D341Med (cell line): ENCODE measurements around the gene ADCY5.

Experiments used
- DNase-seq: peaks from one replicate; pipeline ENCODE4 v3.0.0; 2012; ENCODE audit warnings: low spot score

ADCY5 gene

DNA sequence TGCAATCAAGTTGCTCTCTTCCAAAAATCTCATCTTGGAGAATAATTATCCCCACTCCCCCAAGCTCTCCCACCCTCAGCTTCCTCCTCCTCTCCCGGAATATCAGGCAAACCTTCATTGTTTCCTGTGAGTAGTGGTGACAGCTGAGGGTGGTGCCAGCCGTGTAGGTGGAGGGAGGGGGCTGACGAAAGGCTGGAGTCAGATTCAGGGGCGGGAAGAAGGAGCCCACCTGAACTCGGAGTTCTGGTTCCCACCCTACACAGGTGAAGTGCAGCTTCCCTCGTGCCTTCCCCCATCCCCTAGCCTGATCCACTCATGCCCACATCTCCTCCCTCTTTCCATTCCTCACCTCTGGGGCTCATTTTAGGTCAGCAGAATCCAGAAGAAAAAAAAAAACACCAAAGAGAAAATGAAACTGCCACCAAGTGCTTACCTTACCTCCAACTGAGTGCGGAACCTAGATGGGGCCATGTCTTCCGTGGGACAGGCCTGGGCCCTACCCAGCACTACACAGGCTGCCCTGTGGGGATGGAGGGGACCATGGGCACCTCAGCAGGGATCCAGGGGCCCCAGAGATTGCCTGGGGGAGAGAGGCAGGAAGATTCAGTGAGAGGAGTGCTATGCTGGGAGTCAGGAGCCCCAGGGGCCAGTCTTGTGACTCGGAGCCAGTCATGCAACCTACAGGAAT lies 81.3 kb downstream of the ADCY5 start:
- no peak for DNase-seq

DNA sequence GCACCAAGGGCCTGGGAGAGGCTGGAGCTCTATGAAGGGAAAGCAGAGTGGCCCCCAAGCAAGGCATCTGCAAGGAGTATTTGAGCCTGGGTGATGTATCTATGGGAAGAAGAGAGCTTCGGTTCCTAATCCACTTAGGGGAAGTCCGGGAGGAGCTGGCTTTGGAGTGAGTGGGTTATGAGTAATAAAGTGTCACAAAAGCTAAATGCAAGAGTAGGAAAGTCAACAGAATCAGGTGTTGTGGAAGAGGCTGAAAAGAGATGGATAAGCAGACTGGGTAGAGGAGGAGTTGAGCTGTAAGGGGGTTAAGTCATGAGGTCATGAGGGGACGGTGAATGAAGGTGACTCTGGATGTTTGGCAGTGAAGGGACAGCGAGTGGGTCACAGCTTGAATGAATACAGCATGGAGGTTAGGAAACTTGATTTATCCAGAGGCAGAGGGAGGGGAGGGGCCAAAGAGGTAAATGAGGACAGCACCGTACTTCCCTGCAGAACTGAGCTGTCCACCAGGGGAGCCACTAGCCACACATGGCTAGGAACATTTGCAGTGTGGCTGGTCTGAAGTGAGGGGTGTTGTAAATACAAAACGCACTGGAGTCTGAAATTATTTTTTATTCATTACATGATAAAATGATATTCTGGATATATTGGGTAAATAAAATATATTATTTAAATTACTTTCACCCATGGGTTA lies 83.3 kb downstream of the ADCY5 start:
- DNase-seq, result no peak

DNA sequence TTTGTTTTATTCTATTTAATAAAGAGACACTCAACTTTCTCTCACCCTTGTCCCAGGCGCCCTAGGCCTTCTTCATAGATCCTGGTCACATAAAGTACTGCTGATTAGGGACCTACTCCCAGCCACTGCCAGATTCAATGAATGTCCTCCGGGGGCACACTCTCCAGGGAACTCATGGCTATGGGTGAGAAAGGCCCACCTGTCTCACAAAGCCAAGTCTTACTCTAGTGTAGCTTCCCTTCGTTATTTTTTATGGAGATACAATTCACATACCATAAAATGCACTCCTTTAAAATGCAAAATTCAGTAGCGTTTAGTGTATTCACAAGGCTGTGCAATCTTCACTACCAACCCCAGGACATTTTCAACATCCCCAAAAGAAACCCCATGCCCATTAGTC lies 87.8 kb downstream of the ADCY5 start:
- no peak for DNase-seq

DNA sequence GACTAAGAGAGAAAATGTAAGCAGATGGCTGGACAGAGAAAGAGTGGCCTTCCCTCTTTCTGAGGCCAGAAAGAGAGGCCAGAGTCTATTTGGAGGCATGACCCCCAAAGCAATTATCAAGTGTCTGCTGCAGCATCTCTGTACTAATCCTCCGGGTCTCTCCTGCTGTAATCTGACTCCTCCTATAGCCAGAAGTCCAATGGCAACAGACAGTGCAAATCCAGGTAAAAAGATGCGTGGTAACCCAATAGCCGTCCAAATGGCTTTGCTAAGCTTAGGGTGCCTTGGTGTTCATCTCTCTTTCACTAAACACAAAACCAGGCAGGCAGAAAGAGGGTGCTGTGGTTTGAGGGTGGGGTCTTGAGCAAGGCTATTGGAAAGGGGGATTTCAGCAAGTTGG lies 91.6 kb downstream of the ADCY5 start:
- DNase-seq, result no peak

DNA sequence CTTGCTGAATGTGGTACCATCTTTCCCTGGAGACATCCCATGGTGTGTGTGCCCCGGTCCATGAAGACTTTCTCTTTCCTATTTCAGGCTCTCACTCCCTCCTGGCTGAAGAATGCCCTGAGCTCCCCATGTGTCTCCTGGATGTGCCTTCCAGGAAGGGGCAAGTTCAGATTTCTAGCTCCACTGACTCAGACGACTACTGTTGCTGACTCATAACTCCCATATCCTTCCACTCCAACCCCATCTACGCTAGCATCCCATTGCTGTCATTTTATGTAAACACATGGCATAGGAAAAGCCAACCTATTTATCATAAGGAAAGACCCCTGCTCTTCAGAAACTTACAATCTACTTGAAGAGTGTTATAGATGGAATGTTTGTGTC lies 95.0 kb downstream of the ADCY5 start:
- DNase-seq, result no peak

GRCh38 chr3:123353227-123353849 lies 95.6 kb downstream of the ADCY5 start:
- DNase-seq, result no peak

DNA sequence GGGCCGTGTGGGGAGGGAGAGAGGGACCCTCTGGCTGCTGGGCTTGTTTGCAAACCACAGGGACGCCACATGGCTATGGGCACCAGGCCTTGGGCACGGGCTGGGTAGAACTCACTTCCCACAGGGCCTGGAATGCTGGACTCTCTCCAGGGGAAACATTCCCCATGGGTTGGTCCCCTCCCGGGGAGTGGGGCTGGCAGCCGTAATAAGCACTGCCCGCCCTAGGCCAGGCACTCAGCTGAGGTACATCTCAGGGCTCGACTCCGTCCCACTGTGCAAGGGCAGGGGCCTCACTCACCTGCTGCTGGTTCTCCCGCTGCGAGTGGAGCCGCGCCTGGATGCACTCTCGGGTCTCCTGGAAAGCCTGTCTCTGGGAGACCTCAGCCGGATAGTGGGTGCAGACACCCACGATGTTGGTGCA lies 96.7 kb downstream of the ADCY5 start:
- no peak for DNase-seq

DNA sequence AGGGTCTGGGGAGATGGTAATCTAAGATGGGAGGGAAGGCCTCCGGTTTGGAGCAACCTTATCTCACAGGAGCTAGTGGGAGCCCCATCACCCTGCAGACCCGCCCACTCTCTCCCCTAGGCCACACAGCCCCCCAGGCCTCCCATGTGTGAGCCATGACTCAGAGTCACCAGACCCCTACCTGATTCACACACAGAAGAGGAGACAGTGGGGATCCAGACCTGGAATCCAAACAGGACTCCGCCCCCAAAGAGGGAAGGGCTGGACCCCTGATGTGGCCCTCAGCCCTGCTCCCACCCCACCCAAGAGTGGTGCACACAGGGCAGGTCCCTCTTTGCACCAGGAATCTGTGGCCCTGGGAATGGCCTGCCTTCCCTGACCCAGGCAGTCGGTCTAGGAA lies 97.4 kb downstream of the ADCY5 start:
- no peak for DNase-seq

DNA sequence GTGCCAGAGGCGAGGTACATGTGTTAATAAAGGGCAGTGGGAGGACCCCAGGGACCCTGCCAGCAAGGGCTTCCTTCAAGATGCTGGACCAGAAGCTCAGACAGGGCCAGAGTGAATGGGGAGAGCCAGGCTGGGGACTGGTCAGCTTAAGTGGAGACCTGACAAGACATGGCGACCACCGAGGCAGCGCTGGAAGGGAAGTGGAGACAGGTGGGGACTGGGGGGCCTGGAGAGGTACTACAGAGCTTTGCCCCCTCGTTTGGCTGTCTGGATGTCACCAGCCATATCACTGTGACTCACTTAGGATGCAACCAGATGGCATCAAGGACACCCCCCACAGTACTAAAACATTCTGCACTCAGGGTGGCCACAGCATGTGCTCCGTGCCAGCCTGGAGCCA lies 97.9 kb downstream of the ADCY5 start:
- no peak for DNase-seq

GRCh38 chr3:123349566-123350435 lies 99.1 kb downstream of the ADCY5 start:
- DNase-seq, result no peak

DNA sequence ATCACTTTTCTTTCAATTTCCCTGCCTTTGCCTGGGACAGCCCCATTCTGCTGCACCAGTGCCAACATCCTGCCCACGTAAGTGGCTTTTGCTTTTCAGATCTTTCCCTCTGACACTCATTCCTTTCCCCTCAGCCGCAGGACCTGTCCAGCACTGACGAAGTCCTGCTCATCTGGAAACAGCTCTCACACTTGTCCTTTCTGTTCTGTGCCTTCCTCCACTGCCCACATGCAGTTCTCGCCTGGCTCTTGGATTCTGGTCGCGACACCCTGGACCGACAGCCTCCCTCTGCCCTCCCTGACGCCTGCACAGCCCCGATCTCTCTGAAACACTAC lies 99.7 kb downstream of the ADCY5 start:
- no peak for DNase-seq

- no peak for DNase-seq
These were observed 100.3 kb downstream of the ADCY5 start for GRCh38 chr3:123348471-123349200.

DNA sequence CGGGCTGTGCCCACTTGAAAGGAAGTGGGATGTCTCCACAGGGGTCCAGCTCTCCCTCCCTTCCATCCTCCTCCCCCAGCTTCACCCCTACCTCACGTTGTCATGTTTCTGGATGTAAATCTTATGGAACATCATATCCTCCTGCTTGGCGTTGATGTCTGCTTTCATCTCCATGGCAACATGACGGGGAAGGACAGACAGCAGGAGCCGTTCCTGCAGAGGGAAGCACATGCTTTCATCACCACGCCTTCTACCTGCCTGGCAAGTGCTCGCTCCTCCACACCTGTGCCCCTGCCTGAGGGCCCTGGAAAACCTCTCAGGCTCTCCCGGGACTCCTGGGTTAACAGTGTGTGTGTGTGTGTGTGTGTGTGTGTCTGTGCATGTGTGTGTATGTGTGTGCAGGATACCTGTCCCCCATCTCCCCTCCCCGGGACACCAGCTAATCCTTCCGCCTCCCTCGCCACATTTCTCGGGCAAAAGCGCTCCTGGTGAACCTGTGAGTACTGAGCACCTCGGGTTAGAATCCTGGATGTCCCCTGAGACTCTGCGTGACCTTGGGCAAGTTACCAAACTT lies 101.1 kb downstream of the ADCY5 start:
- no peak for DNase-seq

DNA sequence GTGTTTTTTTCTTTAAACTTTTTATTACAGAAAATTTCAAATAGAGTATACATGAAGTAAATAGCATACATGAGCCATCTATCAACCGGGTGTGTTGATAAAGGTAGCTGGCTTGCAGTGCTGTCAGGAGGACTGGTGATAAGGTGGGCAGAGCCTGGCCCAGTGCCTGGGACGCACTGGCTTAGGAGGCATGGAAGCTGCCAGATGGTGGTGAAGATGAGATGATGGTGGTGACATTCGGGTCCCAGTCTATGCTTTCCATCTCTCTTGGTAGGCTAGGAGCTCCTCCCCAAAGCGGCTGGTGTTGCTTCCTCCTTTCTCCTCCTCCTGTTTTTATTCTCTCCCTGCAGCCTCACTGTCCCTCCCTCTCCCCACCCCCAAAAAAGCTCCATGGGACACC lies 101.7 kb downstream of the ADCY5 start:
- DNase-seq, result no peak

DNA sequence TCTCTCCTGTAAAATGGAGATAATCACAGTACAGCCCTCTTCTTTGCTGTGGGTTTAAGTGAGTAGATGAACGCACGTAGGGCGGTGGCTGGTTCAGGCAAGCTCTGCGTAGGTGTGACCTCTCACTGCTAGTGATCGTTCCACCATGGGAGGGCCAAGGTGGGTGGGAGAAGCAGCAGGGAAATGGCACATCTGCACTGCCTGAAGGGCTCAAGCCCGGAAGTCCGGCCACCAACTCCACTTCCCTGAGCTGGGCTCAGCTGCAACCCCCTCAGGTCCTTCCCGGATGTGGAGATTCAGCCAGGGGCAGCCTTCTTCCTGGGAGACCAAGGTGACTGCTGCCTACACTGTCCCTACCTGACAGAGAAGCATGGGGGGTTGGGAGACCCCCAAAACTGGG lies 102.9 kb downstream of the ADCY5 start:
- DNase-seq, result no peak

- DNase-seq, result no peak
These were observed 103.8 kb downstream of the ADCY5 start for GRCh38 chr3:123344907-123345594.

DNA sequence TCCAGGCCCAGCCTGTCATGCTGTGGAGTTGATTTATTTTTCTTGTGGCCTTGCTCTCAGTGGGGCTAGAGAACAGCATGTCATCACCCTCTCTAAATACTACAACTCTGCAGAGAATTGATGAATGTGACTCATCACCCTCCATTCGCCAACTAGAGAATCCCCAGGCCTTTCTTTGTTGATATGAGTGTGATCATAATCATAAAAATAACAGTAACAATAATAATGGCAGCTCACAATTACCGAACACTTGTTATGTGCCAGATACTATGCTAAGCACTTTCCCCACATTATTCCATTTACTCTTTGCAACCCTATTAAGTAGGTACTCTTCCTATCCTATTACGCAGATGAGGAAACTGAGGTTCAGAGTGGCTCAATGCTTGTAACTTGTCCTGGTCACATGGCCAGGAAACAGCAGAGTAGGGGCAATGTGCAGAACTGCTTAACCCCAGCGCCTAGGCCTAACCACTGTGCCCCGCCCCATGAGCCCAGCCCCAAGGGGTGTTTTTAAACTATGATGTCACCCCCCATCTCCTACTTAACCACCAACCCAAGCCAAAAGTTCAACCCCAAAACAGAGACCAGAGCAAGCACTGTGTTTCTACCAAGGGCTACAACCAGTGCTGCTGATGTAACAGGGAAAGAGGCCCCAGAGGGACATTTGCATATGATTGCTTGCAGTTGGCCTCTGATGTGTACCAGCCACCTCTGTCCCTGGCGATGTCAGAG lies 104.5 kb downstream of the ADCY5 start:
- no peak for DNase-seq

DNA sequence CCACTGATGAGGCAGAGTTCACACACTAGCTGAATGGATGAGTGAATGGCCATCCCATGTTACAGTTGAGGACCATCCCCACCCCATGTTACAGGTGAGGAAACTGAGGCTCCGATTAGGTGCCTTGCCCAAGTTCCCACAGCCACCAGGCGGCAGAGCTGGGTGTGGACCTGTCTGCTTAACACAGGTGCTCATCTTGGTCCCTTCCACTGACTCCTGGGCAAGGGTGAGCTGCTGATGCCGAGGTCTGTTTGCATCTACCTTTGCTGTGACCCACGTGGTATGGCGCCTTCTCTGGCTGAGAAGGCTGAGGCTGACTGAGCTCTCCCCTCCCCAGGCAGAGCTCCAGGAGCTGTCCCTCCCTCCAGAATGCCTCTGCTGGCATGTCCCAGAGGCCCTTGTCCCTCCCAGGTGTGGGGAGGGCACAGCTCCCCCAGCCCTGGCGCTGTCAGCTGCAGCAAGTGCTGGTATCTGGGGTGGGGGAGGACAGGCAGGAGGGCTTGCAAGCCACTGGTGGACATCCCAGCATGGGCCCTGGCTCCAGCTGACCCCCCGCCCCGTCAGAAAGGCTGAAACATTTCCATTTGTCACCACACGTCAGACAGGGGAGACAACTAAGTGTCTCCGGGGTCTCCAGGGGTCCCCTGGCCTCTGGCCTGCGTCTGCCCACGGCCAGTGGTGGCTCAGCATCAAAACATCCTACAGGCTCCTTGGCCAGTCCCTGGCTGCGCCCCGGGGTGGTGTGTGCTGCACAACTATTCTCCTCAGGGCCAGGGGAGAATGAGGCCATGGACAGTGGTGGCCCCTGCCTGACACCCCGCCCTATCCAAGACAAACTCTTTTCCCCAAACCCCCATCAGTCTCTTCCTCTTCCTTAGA lies 105.4 kb downstream of the ADCY5 start:
- DNase-seq, result no peak

- DNase-seq, result no peak
These were observed 106.2 kb downstream of the ADCY5 start for GRCh38 chr3:123342631-123343080.
